Adrenal gland (tissue), 5 donors: ENCODE data around the gene SIL1.
"Not testable (repeated sequence)": the region's sequence is repeated elsewhere in the genome, so short reads cannot be mapped to it uniquely, and the experiment has no call there.

Experiments used
- CTCF ChIP-seq, 6 experiments: fragments of 450-650 bp in 4 of 6; fragments of 200-600 bp in 2 of 6; sonication (generic) in 1 of 6; IDR thresholded peaks; 1 replicate in 5 of 6; 2 replicates in 1 of 6; pipeline versions ENCODE4 v1.5.1 to v1.8.0; 2016 to 2021; ENCODE audit warnings: antibody characterized with exemption in 6 of 6, mild to moderate bottlenecking in 2 of 6, moderate library complexity in 1 of 6
- POLR2A ChIP-seq, 2 donors: fragments of 450-650 bp; IDR thresholded peaks; one replicate each; pipeline ENCODE4 v1.6.1; 2017; ENCODE audit warnings: antibody characterized with exemption in 2 of 2, mild to moderate bottlenecking in 2 of 2, moderate library complexity in 1 of 2
- donor health status: DM: no; HTN: no; CAD: no.

- TF ChIP-seq POLR2A, CTCF (IDR thresholded peaks at IDR 0.05): not testable (repeated sequence)
Measured at GRCh38 chr5:139036332-139036731, 161.8 kb downstream of the SIL1 start.
